Fibroblast of skin of right quadriceps (primary cell): ENCODE measurements around the gene USP26.
"Not testable (repeated sequence)": the region's sequence is repeated elsewhere in the genome, so short reads cannot be mapped to it uniquely, and the experiment has no call there.

Experiments
- DNase-seq: peaks from one replicate; pipeline ENCODE4 v3.0.0-alpha.2; 2013

The USP26 gene

DNA sequence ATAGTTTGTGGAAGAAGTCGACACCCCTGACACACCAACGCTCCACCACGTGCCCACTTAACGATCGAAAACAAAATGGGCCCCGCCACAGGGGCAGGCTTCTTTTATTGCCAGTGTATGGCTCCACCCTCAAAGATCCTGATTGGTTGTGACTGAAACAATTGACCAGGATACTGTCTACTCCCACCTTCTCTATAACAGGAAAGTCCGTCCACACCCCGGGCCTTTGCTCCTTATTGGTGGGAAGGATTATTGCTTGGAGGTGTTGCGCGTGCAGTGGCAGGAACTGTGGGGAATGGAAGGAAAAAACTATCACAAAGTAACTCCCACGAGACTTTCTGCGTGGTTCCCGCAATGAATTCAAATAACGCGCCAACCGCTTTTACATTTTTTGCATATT lies at the start of gene USP26:
Gene USP26, minus strand, starts transcription at position 79 of the 400 bp plus-strand sequence. CDS start 68,889 bp downstream, outside the sequence.
- DNase-seq, result no peak

DNA sequence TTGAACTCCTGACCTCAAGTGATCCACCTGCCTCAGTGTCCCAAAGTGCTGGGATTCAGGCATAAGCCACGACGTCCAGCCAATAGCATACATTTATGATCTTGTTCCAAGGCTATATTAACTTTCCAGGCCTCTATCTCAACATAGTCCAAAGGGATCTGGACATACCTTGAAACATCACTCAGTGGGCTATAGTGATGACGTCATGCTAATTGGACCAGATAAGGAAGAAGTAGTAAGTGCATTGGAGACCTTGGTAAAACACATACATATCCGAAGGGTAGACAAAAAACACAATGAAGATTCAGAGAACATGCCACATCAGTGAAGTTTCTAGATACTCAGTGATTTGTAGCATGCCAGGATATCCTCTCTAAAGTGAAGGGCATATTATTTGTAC lies 37.4 kb upstream of the USP26 start:
- DNase-seq, result no peak

DNA sequence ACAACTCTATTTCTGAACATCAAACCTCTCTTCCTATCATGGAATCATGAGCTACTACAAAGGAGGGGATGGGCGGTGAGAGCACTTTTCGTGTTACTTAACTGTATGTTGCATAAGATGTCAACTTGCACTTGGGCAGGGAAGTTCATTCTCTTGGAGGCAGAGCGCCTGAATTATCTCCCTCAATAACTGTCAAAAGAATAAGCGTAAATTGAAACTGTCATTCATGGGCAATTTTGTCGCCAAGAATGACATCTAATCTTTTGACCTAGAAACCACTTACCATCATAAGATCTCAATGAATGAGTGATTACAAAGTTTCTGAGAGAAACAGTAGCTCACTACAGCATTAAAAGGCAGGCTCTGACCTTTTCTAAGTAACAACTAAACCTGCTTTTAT lies 23.5 kb upstream of the USP26 start:
- no peak for DNase-seq

- DNase-seq, result no peak
These were observed 2.7 kb downstream of the USP26 start for GRCh38 chrX:133094098-133094731.

- peak; percentile 27 for DNase-seq
These were observed 6.6 kb downstream of the USP26 start for GRCh38 chrX:133090236-133090809.

DNA sequence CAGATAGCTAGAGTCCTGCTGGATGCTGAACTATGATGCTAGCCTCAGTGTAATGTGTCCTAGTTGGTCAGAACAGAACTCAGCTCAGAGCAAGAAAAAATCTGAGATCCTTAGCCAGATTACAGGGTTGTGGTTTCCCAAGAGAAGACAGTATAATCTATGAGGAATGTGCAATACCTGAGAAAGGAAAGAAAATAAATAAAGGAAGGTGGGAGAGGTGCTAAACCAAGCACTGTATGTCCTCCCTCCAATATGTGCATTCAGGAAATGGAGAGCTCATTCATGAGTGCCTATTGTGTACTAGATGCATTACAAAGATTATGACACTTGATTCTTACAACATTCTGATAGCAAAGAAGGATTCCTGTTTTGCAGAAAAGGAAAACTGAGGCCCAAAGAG lies 7.5 kb downstream of the USP26 start:
- no peak for DNase-seq

DNA sequence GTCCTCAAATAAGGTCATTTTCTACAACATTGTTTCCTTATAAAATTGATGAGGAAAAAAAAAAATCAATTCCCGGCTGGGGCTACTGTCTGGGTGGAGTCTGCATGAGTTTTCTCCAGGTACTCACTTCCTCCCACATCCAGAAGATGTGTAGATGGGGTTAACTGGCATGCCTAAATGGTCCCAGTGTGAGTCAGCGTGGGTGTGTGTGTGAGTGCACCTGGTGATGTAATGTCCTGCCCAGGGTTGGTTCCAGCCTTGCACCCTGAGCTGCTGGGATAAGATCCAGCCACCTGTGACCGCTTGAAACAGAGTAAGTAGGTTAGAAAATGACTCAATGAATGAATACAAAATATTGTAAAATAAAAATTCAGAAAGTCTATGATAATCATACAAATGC lies 11.1 kb downstream of the USP26 start:
- DNase-seq, result no peak

GRCh38 chrX:133085056-133085455 lies 11.9 kb downstream of the USP26 start:
- not testable (repeated sequence) for DNase-seq

DNA sequence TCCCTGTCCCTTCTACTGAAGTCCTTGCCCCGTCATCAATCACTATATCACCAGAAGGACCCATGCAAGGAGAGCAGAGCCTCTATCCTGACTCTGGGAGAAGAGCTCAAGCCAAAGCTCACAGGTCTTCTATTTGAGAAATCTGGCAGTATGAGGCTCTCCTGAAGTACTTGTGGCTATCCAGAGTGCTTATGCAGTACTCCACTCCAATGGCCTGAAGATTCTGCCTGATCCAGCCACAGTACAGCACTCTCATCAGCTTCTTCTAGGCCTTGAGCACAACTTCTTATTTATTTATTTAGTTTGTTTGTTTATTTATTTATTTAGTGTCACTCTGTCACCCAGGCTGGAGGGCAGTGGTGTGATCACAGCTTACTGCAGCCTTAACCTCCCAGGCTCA lies 13.0 kb downstream of the USP26 start:
- no peak for DNase-seq

DNA sequence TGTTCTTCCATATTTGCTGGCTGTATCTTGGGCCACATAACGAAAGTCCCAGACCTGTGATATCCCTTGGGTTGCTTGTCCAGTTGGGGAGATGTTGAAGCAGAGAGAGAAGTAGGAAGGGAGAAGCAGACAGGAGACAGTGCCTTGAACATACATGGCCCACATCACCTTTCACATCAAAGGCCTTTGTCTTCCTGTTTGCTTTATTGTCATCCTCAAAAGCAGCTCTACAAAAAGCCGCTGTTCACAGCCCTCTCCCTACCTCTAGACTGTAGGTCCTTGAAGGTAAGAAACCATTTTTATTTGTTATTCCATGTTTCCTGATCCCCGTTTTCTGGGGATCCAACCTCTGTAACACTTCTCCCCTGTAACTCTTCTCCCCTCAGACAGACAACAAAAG lies 14.9 kb downstream of the USP26 start:
- DNase-seq, result no peak

- DNase-seq, result not testable (repeated sequence)
These were observed 19.1 kb downstream of the USP26 start for GRCh38 chrX:133077856-133078255.

DNA sequence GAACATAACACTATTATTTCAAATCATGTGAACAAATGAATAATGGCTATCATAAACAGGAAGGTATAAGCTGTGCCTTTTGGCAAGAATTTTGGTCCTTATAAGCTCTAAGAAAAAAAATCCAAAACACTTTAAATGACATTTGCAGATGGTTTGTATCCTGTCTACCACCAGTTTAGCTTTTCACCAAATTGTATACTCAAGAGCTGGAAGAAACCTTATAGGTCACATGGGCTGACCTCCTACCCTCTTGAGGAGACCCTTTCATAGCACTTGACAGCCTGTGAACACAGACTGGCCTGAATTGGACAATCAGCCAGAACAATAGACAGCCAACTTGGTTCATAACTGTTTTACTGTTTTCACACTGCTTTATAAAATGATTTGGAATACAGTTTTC lies 24.3 kb downstream of the USP26 start:
- DNase-seq, result no peak

GRCh38 chrX:133068461-133068860 lies 28.4 kb downstream of the USP26 start:
- no peak for DNase-seq

DNA sequence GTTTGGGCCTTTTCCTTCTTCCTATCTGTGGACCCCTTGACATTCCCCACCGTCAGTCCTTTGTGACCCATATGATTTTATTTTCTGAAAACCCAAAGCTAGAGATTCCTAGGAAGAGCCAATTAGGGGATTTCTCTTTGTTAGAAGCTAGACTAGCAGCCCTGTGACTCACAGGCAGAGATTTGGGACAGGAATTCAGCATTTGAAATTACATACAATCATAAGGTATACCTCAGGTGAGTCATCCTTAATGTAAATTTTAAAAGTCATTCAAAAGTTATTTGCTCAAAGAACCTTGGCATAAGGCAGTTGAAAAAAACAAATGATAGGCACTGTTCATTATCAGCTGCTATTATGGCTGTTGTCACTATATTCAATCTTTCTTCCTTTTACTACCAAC lies 40.6 kb downstream of the USP26 start:
- DNase-seq, result peak; percentile 0

- no peak for DNase-seq
These were observed 42.0 kb downstream of the USP26 start for GRCh38 chrX:133054761-133055405.

DNA sequence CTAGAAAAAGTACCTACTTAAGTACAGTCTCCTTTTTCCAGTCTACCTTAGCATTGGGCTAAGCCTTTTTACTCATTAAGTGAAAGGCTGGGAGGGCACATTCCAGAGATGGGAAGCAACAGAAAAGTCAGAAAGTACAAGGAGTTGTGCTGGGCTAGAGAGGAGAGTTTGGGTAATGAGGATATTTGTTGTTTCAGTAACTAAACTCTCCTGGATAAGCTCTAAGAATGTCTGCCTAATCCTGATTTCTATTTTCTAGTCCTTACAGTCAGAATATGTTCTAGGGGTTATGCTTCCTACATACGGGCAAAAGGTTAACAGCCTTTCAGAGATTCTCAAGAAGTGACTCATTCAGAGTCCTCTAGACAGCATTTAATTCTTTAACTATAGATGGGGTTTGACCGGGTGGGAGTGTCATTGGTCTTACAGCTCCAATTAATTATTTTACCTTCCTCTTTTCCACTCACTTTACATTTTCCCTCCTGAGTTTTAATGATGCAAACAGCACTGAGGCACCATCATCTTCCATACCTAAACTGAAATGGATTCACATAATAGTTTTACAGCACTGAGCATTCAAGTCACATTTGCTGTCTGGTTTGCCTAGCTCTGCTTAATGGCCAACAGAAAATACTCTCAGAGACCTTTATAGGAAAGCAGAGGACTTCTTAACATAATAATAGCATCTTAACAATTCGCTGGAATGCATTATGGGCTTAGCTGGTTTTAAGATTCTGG lies 42.9 kb downstream of the USP26 start:
- DNase-seq, result peak; percentile 1

DNA sequence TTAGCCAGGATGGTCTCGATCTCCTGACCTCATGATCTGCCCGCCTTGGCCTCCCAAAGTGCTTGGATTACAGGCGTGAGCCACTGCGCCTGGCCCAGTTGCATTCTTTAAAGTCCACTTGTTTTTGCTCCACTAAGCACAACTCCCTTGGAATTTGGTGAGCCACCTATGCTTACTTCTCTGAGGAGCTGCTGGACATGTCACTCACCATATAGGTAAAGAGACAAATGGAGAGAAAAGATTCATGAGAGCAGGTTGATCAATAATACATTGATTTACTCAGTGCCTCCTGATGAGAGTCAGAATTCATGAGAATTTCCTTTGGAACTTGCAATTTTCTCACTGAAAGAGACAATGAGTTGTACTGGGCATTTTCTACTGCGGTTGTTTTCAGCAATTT lies 48.2 kb downstream of the USP26 start:
- DNase-seq, result no peak

- DNase-seq, result no peak
These were observed 50.3 kb downstream of the USP26 start for GRCh38 chrX:133046601-133047000.

DNA sequence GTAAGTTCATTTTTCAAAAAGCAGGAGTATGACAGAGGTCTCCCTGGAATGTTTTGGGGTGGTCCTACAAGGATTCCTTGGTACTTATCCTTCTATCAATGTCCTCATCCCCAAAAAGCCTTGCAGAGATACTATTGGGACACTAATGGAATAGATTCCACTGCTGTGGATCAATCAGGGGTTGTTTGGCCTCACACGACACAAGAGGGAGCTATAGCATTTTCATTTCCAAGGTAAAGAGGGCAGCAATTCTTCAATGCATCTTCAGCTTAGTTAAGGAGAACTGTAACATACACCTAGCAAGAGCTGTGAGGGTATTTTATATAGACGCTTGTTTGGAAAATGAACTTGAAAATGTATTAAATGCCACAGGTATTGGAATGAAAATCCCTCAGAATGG lies 50.9 kb downstream of the USP26 start:
- DNase-seq, result peak; percentile 6

- DNase-seq, result not testable (repeated sequence)
These were observed 52.6 kb downstream of the USP26 start for GRCh38 chrX:133044145-133044786.

DNA sequence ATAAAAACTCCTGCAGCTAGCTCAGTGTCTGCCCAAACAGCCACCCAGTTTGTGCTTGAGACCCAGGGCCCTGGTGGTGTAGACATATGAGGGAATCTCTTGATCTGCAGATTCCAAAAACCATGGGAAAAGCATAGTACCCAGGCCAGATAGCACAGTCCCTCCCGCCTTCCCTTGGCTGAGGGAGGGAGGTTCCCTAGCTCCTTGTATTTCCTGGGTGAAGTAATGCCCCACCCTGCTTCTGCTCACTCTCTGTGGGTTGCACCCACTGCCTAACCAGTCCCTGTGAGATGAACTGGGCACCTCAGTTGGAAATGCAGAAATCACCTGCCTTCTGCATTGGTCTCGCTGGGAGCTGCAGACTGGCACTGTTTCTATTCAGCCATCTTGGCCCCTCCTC lies 54.6 kb downstream of the USP26 start:
- no peak for DNase-seq

DNA sequence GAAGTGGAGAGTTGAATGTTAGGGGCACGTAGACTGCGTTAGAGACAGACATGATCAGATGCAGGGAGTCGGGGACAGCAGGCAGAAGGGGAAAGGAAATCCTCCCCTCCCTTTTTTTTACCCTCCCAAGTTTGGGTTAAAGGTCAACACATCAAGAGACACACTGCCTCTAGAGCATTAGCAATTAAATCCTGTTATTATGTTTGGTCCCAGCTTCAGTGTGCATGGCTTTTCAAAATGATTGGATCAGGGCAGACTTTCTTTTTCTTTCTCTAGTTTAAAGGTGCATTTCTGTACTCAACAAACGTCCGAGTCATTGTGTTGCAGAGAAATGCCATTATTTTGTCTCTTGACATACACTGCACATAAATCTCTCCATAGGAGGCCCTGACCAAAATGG lies 63.9 kb downstream of the USP26 start:
- no peak for DNase-seq

DNA sequence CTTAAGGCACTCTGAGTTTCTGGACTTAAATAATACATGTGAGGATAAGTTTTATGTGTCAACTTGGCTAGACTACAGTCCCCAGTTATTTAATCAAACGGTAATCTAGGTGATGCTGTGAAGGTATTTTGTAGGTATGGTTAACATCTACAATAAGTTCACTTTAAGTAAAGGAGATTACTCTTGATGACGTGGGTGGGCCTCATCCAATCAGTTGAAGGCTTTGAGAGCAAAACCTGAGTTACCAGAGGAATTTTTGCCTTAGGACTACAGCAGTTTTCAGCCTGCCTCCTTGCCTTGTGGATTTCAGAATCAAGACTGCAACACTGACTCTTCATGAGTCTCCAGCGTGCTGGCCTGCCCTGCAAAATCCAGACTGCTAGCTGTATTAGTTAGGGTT lies 78.7 kb downstream of the USP26 start:
- DNase-seq, result no peak
